ENCODE data around the gene DNM3. TPM values are rescaled to one million over a fixed set of nuclear protein-coding genes. Genes with fewer than 3 reads are reported as not detected.

Gene DNM3
- total and polyA plus RNA-seq, 2 donors (not counting 1 experiment from before 2014, with no cell fraction given), result 1.0 to 1.3 TPM

- Histone ChIP-seq H2AFZ (ENCODE audit: insufficient read depth, low read depth, low read length, poor library complexity, severe bottlenecking) (no peak overlapping the region), H3K4me3 (ENCODE audit: control extremely low read depth in 1 of 5, extremely low read depth in 1 of 5, insufficient read depth in 1 of 5, low read depth in 2 of 5, low read length in 4 of 5) (no peak overlapping the region), H3K9ac (ENCODE audit: low read length) (no peak overlapping the region), H3K9me3 (ENCODE audit: control extremely low read depth in 1 of 3, control insufficient read depth in 2 of 3, insufficient read depth in 1 of 3, low read length in 2 of 3) (no peaks in the 10 kb centered on the region), H3K79me2 (ENCODE audit: control insufficient read depth, insufficient read depth, low read length) (no peaks in the 10 kb centered on the region), H3K4me1 (ENCODE audit: control insufficient read depth in 2 of 2, insufficient read depth in 2 of 2, low read length in 2 of 2) (no peaks in the 10 kb centered on the region), H3K27me3 (replicated peaks in 1 of 4; ENCODE audit: control extremely low read depth in 1 of 4, control insufficient read depth in 3 of 4, insufficient read depth in 4 of 4, low read length in 3 of 4) (no peaks in the 10 kb centered on the region), H3K4me2 (replicated peaks; ENCODE audit: low read depth, low read length, poor library complexity, severe bottlenecking) (no peak overlapping the region), H3K36me3 (replicated peaks in 1 of 2; ENCODE audit: control extremely low read depth in 1 of 2, control insufficient read depth in 1 of 2, extremely low read depth in 1 of 2, insufficient read depth in 2 of 2, low read length in 1 of 2) (no peaks in the 10 kb centered on the region), H4K20me1 (ENCODE audit: control insufficient read depth, insufficient read depth, low read length, poor library complexity, severe bottlenecking) (no peaks in the 10 kb centered on the region), H3K27ac (ENCODE audit: low read length in 2 of 2) (no peak overlapping the region)
- DNase-seq, result no peak
- no peak for TF ChIP-seq EZH2 (IDR thresholded peaks at IDR 0.05; ENCODE audit: borderline replicate concordance, insufficient read depth, low read depth, low read length, poor library complexity, severe bottlenecking)
- TF ChIP-seq CTCF (IDR thresholded peaks at IDR 0.05), result no peak
- H3K9me3 Mint-ChIP-seq (ENCODE audit: insufficient read depth), result no peaks in the 10 kb centered on the region
- ATAC-seq (ENCODE audit: low read depth), result no peak
- WGBS (ENCODE audit: insufficient coverage), result no CpG with 5 or more reads among the region's 1 CpG
- CTCF ChIA-PET, result no interaction called here
- intact Hi-C loops (cut with micrococcal nuclease), result no loop called here
- no peaks in the 10 kb centered on the region for H3K27me3 Mint-ChIP-seq
- H3K4me3 Mint-ChIP-seq, result no peak overlapping the region
- POLR2A ChIA-PET, result no interaction called here
- no peaks in the 10 kb centered on the region for H3K4me1 Mint-ChIP-seq
- H3K27ac Mint-ChIP-seq, result no peak overlapping the region
Measured at GRCh38 chr1:172238158-172238557, 396.9 kb downstream of the DNM3 start.

GRCh38 chr1:172238965-172239364 is 397.7 kb downstream of the DNM3 start:
- Histone ChIP-seq H3K9me3 (ENCODE audit: control extremely low read depth in 1 of 3, control insufficient read depth in 2 of 3, insufficient read depth in 1 of 3, low read length in 2 of 3) (no peaks in the 10 kb centered on the region), H3K9ac (ENCODE audit: low read length) (no peak overlapping the region), H3K36me3 (replicated peaks in 1 of 2; ENCODE audit: control extremely low read depth in 1 of 2, control insufficient read depth in 1 of 2, extremely low read depth in 1 of 2, insufficient read depth in 2 of 2, low read length in 1 of 2) (no peaks in the 10 kb centered on the region), H3K27me3 (replicated peaks in 1 of 4; ENCODE audit: control extremely low read depth in 1 of 4, control insufficient read depth in 3 of 4, insufficient read depth in 4 of 4, low read length in 3 of 4) (no peaks in the 10 kb centered on the region), H4K20me1 (ENCODE audit: control insufficient read depth, insufficient read depth, low read length, poor library complexity, severe bottlenecking) (no peaks in the 10 kb centered on the region), H3K79me2 (ENCODE audit: control insufficient read depth, insufficient read depth, low read length) (no peaks in the 10 kb centered on the region), H3K27ac (ENCODE audit: low read length in 2 of 2) (no peak overlapping the region), H3K4me3 (ENCODE audit: control extremely low read depth in 1 of 5, extremely low read depth in 1 of 5, insufficient read depth in 1 of 5, low read depth in 2 of 5, low read length in 4 of 5) (no peak overlapping the region), H3K4me1 (ENCODE audit: control insufficient read depth in 2 of 2, insufficient read depth in 2 of 2, low read length in 2 of 2) (no peaks in the 10 kb centered on the region), H2AFZ (ENCODE audit: insufficient read depth, low read depth, low read length, poor library complexity, severe bottlenecking) (no peak overlapping the region), H3K4me2 (replicated peaks; ENCODE audit: low read depth, low read length, poor library complexity, severe bottlenecking) (no peak overlapping the region)
- Mint-ChIP-seq H3K9me3 (ENCODE audit: insufficient read depth) (no peaks in the 10 kb centered on the region), H3K27me3 (no peaks in the 10 kb centered on the region), H3K27ac (no peak overlapping the region), H3K4me1 (no peaks in the 10 kb centered on the region), H3K4me3 (no peak overlapping the region)
- intact Hi-C loops (cut with micrococcal nuclease), result no loop called here
- DNase-seq (no peak), ATAC-seq (ENCODE audit: low read depth) (no peak)
- TF ChIP-seq CTCF (IDR thresholded peaks at IDR 0.05), result no peak
- TF ChIP-seq EZH2 (IDR thresholded peaks at IDR 0.05; ENCODE audit: borderline replicate concordance, insufficient read depth, low read depth, low read length, poor library complexity, severe bottlenecking), result no peak
- no CpG with 5 or more reads among the region's 2 CpGs for WGBS (ENCODE audit: insufficient coverage)
- ChIA-PET CTCF (no interaction called here), POLR2A (no interaction called here)
